A549 (cell line): ENCODE results near the gene MND1.

Experiments used
- CEBPB ChIP-seq, 2 experiments: fragments of >200 bp in 1 of 2; sonication (Bioruptor Twin) in 1 of 2; formaldehyde crosslinking in 1 of 2; IDR thresholded peaks; 2 replicates each; pipeline ENCODE4 v1.6.1; 2012 to 2016
- CHD4 ChIP-seq: fragments of 200-600 bp; sonication (generic); IDR thresholded peaks from 2 replicates; pipeline ENCODE4 v1.6.1; 2016; ENCODE audit warnings: antibody characterized with exemption, mild to moderate bottlenecking, borderline replicate concordance
- EP300 ChIP-seq, 2 experiments: fragments of >200 bp; sonication (Bioruptor Twin); formaldehyde crosslinking; IDR thresholded peaks; 2 replicates in 1 of 2; 3 replicates in 1 of 2; pipeline ENCODE4 v1.6.1; 2016 to 2017
- MAFK ChIP-seq: fragments of 450-650 bp; IDR thresholded peaks from 2 replicates; pipeline ENCODE4 v1.6.1; 2014; ENCODE audit not compliant: partially characterized antibody
- MYC ChIP-seq: IDR thresholded peaks from 2 replicates; pipeline ENCODE4 v1.6.1; 2012; ENCODE audit warnings: mild to moderate bottlenecking, inconsistent platforms, low read length, improper control_type of control experiment, borderline replicate concordance
- PHF8 ChIP-seq: fragments of 200-600 bp; sonication (generic); IDR thresholded peaks from 2 replicates; pipeline ENCODE4 v1.6.1; 2016; ENCODE audit warnings: low read depth, mild to moderate bottlenecking, antibody characterized with exemption, moderate library complexity, borderline replicate concordance
- POLR2A ChIP-seq: IDR thresholded peaks from 2 replicates; pipeline ENCODE4 v1.6.1; 2012; ENCODE audit warnings: mild to moderate bottlenecking, low read length
- RCOR1 ChIP-seq: fragments of 150-350 bp; IDR thresholded peaks from 2 replicates; pipeline ENCODE4 v1.6.1; 2014; ENCODE audit warnings: antibody characterized with exemption, low read length, low read depth
- TFCP2L1 ChIP-seq: fragments of 250-450 bp; sonication (Bioruptor Pico); IDR thresholded peaks from 2 replicates; pipeline ENCODE4 v1.5.0; 2021; ENCODE audit warnings: mild to moderate bottlenecking
- TP53 ChIP-seq: fragments of 250-450 bp; sonication (Bioruptor Pico); IDR thresholded peaks from 2 replicates; pipeline ENCODE4 v1.5.0; 2021; ENCODE audit warnings: mild to moderate bottlenecking, moderate library complexity
- TF ChIP-seq, protein P1 (sequence below): fragments of >200 bp; sonication (Bioruptor Twin); formaldehyde crosslinking; IDR thresholded peaks from 3 replicates; pipeline ENCODE4 v1.5.1; 2016

DNA sequence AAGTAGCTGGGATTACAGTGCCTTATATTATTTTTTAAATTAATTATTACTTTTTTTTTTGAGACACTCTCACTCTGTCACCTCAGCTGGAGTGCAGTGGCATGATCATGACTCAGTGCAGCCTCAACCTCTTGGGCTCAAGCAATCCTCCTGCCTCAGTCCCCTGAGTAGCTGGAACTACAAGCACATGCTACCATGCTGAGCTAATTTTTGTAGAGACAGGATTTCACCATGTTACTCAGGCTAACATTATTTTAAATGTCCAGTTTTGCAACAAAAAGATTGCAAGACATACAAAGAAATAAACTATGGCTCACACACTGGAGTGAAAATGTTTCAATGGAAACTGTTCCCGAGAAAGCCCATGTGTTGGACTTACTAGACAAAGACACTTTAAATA, 59.2 kb downstream of the MND1 start:
- TF ChIP-seq, protein P1, sequence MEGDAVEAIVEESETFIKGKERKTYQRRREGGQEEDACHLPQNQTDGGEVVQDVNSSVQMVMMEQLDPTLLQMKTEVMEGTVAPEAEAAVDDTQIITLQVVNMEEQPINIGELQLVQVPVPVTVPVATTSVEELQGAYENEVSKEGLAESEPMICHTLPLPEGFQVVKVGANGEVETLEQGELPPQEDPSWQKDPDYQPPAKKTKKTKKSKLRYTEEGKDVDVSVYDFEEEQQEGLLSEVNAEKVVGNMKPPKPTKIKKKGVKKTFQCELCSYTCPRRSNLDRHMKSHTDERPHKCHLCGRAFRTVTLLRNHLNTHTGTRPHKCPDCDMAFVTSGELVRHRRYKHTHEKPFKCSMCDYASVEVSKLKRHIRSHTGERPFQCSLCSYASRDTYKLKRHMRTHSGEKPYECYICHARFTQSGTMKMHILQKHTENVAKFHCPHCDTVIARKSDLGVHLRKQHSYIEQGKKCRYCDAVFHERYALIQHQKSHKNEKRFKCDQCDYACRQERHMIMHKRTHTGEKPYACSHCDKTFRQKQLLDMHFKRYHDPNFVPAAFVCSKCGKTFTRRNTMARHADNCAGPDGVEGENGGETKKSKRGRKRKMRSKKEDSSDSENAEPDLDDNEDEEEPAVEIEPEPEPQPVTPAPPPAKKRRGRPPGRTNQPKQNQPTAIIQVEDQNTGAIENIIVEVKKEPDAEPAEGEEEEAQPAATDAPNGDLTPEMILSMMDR: no peak
- TF ChIP-seq CHD4 (no peak), TP53 (no peak), TFCP2L1 (no peak), CEBPB (IDR thresholded peaks at IDR 0.05) (no peak), PHF8 (no peak), MAFK (no peak), POLR2A (no peak), MYC (no peak), EP300 (IDR thresholded peaks at IDR 0.05) (no peak), RCOR1 (no peak)
